B cell (primary cell): ENCODE measurements around the gene COX6B2.

Experiments
- CTCF ChIP-seq: fragments of 200-600 bp; IDR thresholded peaks from one replicate; pipeline ENCODE4 v1.8.0; 2022; ENCODE audit warnings: antibody characterized with exemption, mild to moderate bottlenecking
- EZH2 ChIP-seq: IDR thresholded peaks from 2 replicates; pipeline ENCODE4 v1.6.1; 2012; ENCODE audit warnings: borderline replicate concordance, low read depth, mild to moderate bottlenecking, moderate library complexity, low read length; ENCODE audit not compliant: insufficient read depth, poor library complexity, severe bottlenecking

DNA sequence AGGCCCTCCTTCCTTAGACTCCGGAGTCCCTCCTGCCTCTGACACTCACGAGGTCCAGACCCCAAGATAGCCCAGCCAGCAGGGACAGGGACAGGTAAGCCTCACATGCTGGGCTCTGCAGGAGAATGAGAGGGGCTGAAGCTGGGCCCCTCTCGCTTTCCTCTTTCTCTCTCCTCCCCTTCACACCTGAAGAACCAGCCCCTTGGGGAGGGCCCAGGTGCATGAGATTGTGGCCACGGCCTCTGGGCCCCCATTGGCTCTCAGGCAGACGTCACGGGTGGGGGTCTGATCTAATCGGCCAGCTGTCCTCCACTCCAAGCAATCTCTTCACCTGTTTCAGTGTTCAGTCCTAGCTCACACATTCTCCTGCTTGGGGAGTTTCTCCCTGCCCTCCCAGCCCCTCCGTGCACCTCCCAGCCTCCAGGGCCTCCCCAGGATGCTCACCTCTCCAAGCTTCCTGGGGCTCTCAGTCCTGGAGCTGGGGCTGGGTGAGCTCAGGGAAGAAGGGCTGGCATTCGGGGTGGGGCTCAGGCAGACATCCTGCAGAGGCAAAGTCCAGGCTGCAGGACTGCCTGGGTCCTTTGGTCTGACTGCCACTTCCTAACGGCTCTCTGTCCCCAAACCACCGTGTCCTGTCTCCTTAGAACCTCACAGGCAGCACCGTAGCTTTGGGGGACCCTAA, 32.2 kb downstream of the COX6B2 start:
- TF ChIP-seq CTCF, result no peak
- no peak for TF ChIP-seq EZH2
